T47D (cell line): Measurements from ENCODE around the gene RNF157.
"Not testable (repeated sequence)": the region's sequence is repeated elsewhere in the genome, so short reads cannot be mapped to it uniquely, and the experiment has no call there.

Experiments
- DNase-seq, 2 experiments: peaks; one replicate each; pipeline versions ENCODE4 v3.0.0 to v3.0.0-alpha.2; 2011 to 2012; ENCODE audit warnings: low read depth in 1 of 2, low spot score in 1 of 2
- JUND ChIP-seq: IDR thresholded peaks from 2 replicates; pipeline ENCODE4 v1.6.1; 2012; ENCODE audit warnings: low read depth
- in situ Hi-C: cut with HindIII; loops from 2 replicates; pipeline ENCODE4 v1.10.0; 2016; ENCODE audit warnings: low sequenced_read_pairs, low pct_unique_long_range_greater_than_20kb

The RNF157 gene

GRCh38 chr17:76243826-76244679 lies 3.8 kb upstream of the RNF157 start:
- no peak for TF ChIP-seq JUND
- in situ Hi-C loops = no loop called here
- no peak for DNase-seq

- in situ Hi-C loops = no loop called here
- TF ChIP-seq JUND = no peak
- DNase-seq = no peak
Measured at GRCh38 chr17:76241691-76242255, 1.5 kb upstream of the RNF157 start.

- TF ChIP-seq JUND = no peak
- in situ Hi-C loops = no loop called here
Measured at GRCh38 chr17:76241204-76241538, 878 bp upstream of the RNF157 start.

GRCh38 chr17:76239538-76240274 lies 587 bp downstream of the RNF157 start:
- DNase-seq = no peak
- TF ChIP-seq JUND = no peak
- in situ Hi-C loops = no loop called here

More at GRCh38 chr17:76241204-76241538, 878 bp upstream of the RNF157 start:
- DNase-seq = no peak

- in situ Hi-C loops = no loop called here
- no peak for DNase-seq
- TF ChIP-seq JUND = no peak
Measured at GRCh38 chr17:76238847-76239537, 1.3 kb downstream of the RNF157 start.

- in situ Hi-C loops = no loop called here
- TF ChIP-seq JUND = no peak
- DNase-seq = no peak
Measured at GRCh38 chr17:76237859-76238313, 2.4 kb downstream of the RNF157 start.

- no peak for DNase-seq
- in situ Hi-C loops = no loop called here
- no peak for TF ChIP-seq JUND
Measured at GRCh38 chr17:76236603-76237002, 3.7 kb downstream of the RNF157 start.

- no peak for DNase-seq
Measured at GRCh38 chr17:76235883-76236282, 4.4 kb downstream of the RNF157 start.

GRCh38 chr17:76234354-76234679 lies 6.0 kb downstream of the RNF157 start:
- no peak for DNase-seq
- no peak for TF ChIP-seq JUND
- in situ Hi-C loops = no loop called here

More at GRCh38 chr17:76235883-76236282, 4.4 kb downstream of the RNF157 start:
- in situ Hi-C loops = no loop called here
- TF ChIP-seq JUND = no peak

GRCh38 chr17:76233588-76234353 lies 6.5 kb downstream of the RNF157 start:
- DNase-seq = no peak
- TF ChIP-seq JUND = no peak
- in situ Hi-C loops = no loop called here

- in situ Hi-C loops = no loop called here
- TF ChIP-seq JUND = no peak
- no peak for DNase-seq
Measured at GRCh38 chr17:76232342-76232741, 8.0 kb downstream of the RNF157 start.

- DNase-seq, in situ Hi-C loops: not testable (repeated sequence)
Measured at GRCh38 chr17:76226749-76227148, 13.5 kb downstream of the RNF157 start.

GRCh38 chr17:76225373-76226086 lies 14.8 kb downstream of the RNF157 start:
- DNase-seq, in situ Hi-C loops: not testable (repeated sequence)
